ENCODE results near the gene EXO1. TPM values are rescaled to one million over a fixed set of nuclear protein-coding genes. Genes with fewer than 3 reads are reported as not detected.
"Not testable (repeated sequence)": the region's sequence is repeated elsewhere in the genome, so short reads cannot be mapped to it uniquely, and the experiment has no call there.

Gene EXO1
- not detected for total RNA-seq

DNA sequence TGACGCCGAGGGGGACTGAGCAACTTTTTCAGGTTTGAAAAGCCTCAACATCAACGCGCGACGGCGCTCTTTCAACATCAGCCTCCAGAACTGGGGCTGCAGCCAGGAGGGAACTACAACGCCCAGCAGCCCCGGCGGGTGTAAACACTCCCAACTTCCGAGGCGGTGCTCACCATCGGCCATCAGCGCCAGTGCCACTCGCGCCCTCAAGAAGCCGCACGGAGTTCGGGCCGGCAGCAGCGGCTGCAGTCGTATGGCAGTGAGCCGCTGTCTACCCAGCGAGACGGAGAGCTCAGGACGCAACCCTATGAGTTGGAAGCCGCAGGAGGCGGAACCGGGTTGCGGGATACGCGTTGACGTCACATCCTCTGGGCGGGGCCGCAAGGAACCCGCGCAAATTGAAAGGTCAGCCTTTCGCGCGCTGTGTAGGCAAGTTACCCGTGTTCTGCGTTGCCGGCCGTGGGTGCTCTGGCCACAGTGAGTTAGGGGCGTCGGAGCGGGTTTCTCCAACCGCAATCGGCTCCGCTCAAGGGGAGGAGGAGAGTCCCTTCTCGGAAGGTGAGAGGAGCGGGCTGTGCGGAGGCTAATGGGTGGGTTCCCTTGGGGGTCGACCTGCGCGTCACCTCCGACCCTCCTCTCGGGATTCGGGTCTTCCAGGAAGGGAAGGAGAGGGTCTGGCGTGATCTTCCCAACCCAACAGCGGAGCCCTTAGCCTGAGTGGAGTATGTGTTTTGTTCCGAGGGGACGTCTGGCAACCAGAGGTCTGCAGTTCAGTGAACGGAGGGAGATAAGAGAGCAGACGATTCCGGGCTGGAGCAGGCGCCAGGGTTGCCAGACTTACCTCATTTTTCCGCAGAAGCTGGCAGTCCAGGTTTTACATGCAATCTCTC, at the start of gene EXO1:
Gene EXO1, plus strand, starts transcription at position 409 of the 890 bp plus-strand sequence. CDS start 2,222 bp downstream, outside the sequence.
- intact Hi-C loops (cut with DNase I), result loop anchor here (1.0 to 5.0 kb wide), 2 partner anchors 206 to 329 kb away; partner anchors contain the start of genes CHML, FH and OPN3
- no peaks in the 10 kb centered on the region for H3K27me3 ChIP-seq

DNA sequence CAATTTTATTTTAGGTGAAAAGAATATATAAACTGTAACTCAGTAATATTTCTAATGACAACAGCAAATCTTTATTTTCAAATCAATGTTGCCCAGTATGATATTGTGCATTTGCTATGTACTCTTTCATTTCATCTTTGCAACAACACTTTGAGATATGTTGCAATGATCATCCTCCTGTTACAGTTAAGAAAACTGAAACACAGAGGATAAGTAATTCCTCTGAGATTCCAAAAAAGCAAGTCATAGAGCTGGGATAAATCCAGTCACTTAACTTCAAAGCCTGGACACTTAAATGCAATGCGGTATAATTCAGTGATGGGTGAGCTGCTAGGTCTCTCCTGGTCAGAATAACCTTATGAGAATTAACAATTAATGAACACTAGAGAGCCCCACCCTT, 48.6 kb upstream of the EXO1 start:
- Histone ChIP-seq H3K27me3 (no peaks in the 10 kb centered on the region), H3K9me3 (no peaks in the 10 kb centered on the region), H3K36me3 (no peaks in the 10 kb centered on the region), H3K4me1 (no peaks in the 10 kb centered on the region), H3K27ac (no peak overlapping the region), H3K4me3 (no peak overlapping the region)
- intact Hi-C loops (cut with DNase I), result no loop called here
- TF ChIP-seq, protein P1, sequence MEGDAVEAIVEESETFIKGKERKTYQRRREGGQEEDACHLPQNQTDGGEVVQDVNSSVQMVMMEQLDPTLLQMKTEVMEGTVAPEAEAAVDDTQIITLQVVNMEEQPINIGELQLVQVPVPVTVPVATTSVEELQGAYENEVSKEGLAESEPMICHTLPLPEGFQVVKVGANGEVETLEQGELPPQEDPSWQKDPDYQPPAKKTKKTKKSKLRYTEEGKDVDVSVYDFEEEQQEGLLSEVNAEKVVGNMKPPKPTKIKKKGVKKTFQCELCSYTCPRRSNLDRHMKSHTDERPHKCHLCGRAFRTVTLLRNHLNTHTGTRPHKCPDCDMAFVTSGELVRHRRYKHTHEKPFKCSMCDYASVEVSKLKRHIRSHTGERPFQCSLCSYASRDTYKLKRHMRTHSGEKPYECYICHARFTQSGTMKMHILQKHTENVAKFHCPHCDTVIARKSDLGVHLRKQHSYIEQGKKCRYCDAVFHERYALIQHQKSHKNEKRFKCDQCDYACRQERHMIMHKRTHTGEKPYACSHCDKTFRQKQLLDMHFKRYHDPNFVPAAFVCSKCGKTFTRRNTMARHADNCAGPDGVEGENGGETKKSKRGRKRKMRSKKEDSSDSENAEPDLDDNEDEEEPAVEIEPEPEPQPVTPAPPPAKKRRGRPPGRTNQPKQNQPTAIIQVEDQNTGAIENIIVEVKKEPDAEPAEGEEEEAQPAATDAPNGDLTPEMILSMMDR (IDR thresholded peaks at IDR 0.05), result no peak
- DNase-seq (ENCODE audit: low spot score in 2 of 2), result no peak

More for the DNA sequence above, at the start of gene EXO1:
- H3K4me3 ChIP-seq, result peak within 1 kb of the TSS; percentile 89 to 94
- peak; percentile 31 to 92 for DNase-seq (ENCODE audit: low spot score in 2 of 2)
- no peaks in the 10 kb centered on the region for H3K9me3 ChIP-seq
- peaks cover 0 to 8% of the 10 kb centered on the region in 2 donors for H3K4me1 ChIP-seq
- TF ChIP-seq, protein P1 (IDR thresholded peaks at IDR 0.05), result peak in 2 of 3 experiments; percentile 7 to 18
- H3K27ac ChIP-seq, result peak within 1 kb of the TSS; percentile 97 to 99
- no peaks in the 10 kb centered on the region for H3K36me3 ChIP-seq

DNA sequence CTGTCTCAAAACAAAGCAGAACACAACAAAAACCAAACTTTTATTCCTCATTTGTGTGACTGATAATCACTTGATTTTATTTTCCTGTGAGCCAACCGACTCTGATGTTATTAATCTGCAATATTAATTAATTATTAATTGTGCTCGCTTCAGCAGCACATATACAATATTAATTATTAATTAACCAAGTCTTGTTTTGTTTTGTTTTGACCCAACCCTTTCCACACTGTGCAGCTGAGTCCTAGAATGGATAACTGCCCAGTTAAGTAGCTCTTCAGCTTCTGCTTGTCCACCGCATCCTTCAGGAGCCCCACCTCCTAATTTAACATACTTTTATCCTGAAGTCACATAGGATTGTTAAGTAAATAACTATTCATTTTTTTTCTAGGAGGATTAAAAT, 47.4 kb upstream of the EXO1 start:
- H3K27ac ChIP-seq, result no peak overlapping the region
- no peak overlapping the region for H3K4me3 ChIP-seq
- no peaks in the 10 kb centered on the region for H3K36me3 ChIP-seq
- H3K9me3 ChIP-seq, result no peaks in the 10 kb centered on the region
- H3K27me3 ChIP-seq, result no peaks in the 10 kb centered on the region
- intact Hi-C loops (cut with DNase I), result no loop called here
- no peaks in the 10 kb centered on the region for H3K4me1 ChIP-seq
- TF ChIP-seq, protein P1 (IDR thresholded peaks at IDR 0.05), result no peak
- no peak for DNase-seq (ENCODE audit: low spot score in 2 of 2)

DNA sequence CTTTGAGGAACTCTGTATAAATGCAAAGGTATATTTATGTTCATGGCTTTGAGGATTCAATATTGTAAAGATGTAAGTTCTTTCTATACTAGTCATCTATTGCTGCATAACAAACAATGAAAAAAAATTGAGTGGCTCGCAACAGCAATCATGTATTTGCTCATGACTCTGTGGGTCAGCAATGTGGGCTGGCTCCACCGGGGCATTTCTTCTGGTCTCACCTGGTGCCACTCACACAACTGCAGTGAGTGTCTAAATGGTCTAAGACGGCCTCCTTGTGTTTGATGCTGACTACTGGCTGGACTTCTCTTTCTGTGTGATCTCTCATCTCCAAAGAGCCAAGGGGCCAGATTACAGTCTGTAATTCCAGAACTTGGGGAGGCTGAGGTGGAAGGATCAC, 45.1 kb upstream of the EXO1 start:
- intact Hi-C loops (cut with DNase I), result no loop called here
- no peaks in the 10 kb centered on the region for H3K4me1 ChIP-seq

DNA sequence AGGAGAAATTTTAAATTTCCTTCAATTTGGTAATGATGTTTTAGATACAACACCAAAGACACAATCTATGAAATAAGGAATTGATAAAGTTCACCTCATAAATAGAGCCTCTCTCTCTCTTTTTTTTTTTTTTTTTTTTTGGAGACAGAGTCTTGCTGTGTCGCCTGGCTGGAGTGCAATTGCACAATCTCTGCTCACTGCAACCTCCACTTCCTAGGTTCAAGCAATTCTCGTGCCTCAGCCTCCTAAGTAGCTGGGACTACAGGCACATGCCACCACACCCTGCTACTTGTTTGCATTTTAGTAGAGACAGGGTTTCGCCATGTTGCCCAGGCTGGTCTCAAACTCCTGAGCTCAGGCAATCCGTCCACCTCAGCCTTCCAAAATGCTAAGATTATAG, 43.3 kb upstream of the EXO1 start:
- H3K36me3 ChIP-seq; H3K4me1 ChIP-seq; H3K4me3 ChIP-seq; DNase-seq (ENCODE audit: low spot score in 2 of 2); H3K27ac ChIP-seq; H3K27me3 ChIP-seq; H3K9me3 ChIP-seq; intact Hi-C loops (cut with DNase I): not testable (repeated sequence)

More for the DNA sequence above, 45.1 kb upstream of the EXO1 start:
- Histone ChIP-seq H3K9me3 (no peaks in the 10 kb centered on the region), H3K27ac (no peak overlapping the region), H3K27me3 (no peaks in the 10 kb centered on the region), H3K4me3 (no peak overlapping the region), H3K36me3 (no peaks in the 10 kb centered on the region)
- no peak for DNase-seq (ENCODE audit: low spot score in 2 of 2)
- TF ChIP-seq, protein P1 (IDR thresholded peaks at IDR 0.05), result no peak

DNA sequence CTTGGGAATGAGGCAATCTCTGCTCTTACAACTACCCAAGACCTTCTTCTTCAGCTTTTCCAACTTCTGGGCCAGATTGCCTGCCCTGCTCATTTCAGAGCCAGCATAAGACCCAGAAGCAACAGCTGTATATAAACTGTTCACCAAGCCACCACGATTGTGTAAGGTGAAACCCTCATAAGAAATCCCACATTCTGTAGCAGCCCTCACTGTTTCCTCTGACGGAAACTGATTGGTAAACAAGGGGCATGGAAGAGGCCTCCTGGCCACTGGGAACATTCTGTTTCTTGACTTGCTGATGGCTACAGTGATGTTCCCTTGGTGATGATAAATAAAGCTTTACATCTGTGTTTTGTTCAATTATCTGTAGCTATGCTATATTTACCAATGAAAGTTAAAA, 39.7 kb upstream of the EXO1 start:
- intact Hi-C loops (cut with DNase I), result no loop called here
- no peaks in the 10 kb centered on the region for H3K4me1 ChIP-seq
- no peaks in the 10 kb centered on the region for H3K9me3 ChIP-seq
- no peak for DNase-seq (ENCODE audit: low spot score in 2 of 2)
- no peaks in the 10 kb centered on the region for H3K36me3 ChIP-seq
- no peak overlapping the region for H3K4me3 ChIP-seq
- no peaks in the 10 kb centered on the region for H3K27me3 ChIP-seq
- H3K27ac ChIP-seq, result no peak overlapping the region
- TF ChIP-seq, protein P1 (IDR thresholded peaks at IDR 0.05), result no peak

Measured in ascending aorta (tissue), 2 donors.